ENCODE results near the gene ADCY2.

ADCY2 gene

DNA sequence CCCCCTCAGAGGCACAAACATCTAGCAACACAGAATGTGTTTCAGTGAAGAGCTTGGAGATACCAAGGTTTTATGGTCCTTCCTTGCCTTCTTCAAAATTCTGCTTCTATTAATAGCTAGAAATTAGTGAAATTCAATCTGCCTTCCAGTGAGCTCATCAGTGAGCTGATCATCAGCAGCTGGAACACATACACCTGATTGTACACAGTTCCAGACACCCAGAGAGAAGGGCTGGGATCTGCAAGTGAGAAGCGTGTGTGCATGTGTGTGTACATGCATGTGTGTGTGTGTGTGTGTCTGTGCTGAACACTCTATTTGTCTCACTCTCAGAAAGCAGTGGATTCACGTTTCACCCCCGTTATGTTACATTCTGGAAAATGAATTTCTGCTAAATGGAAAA lies 426.5 kb downstream of the ADCY2 start:
- Histone ChIP-seq H3K4me1 (ENCODE audit: control insufficient read depth, insufficient read depth, low read length) (no peaks in the 10 kb centered on the region), H3K4me3 (ENCODE audit: low read depth, low read length) (no peak overlapping the region), H3K36me3 (ENCODE audit: control insufficient read depth, insufficient read depth, low read length) (peaks cover 52% of the 10 kb centered on the region), H3K9ac (ENCODE audit: low read length) (no peak overlapping the region), H3K9me3 (ENCODE audit: control insufficient read depth, insufficient read depth, low read depth, low read length) (no peaks in the 10 kb centered on the region), H3K27me3 (ENCODE audit: control insufficient read depth, insufficient read depth, low read length) (no peaks in the 10 kb centered on the region), H3K27ac (ENCODE audit: low read depth, low read length) (no peak overlapping the region)

DNA sequence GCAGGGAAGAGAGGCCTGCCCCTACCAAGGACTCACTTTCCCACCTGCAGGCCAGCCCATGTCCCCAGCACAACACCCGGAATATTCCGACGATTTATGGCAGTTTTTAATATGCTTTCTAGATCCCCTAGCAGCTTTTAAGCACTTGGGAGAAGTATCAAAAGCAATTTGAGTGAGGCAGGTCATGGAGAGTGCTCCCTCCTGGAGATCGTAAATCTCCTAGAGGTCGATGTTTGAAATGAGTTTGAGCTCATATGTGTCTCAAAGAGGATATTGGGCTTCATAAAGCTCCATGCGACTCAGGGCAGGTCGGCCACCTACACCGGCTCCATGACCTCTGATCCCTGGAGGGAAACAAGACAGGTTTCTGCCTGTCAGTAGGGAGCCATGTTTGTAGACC lies 427.7 kb downstream of the ADCY2 start:
- Histone ChIP-seq H3K4me1 (ENCODE audit: control insufficient read depth, insufficient read depth, low read length) (no peaks in the 10 kb centered on the region), H3K4me3 (ENCODE audit: low read depth, low read length) (no peak overlapping the region), H3K9me3 (ENCODE audit: control insufficient read depth, insufficient read depth, low read depth, low read length) (no peaks in the 10 kb centered on the region), H3K36me3 (ENCODE audit: control insufficient read depth, insufficient read depth, low read length) (peaks cover 50% of the 10 kb centered on the region), H3K9ac (ENCODE audit: low read length) (no peak overlapping the region), H3K27ac (ENCODE audit: low read depth, low read length) (no peak overlapping the region), H3K27me3 (ENCODE audit: control insufficient read depth, insufficient read depth, low read length) (no peaks in the 10 kb centered on the region)

DNA sequence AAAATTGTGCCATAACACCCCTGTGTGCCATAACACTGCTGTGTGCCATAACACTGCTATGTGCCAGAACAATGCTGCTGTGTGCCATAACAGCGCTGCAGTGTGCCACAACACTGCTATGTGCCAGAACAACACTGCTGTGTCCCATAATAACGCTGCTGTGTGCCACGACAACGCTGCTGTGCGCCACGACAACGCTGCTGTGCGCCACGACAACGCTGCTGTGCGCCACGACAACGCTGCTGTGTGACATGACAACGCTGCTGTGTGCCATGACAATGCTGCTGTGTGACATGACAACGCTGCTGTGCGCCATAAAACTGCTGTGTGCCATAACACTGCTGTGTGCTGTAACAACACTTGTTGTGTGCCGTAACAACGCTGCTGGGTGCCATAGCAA lies 429.1 kb downstream of the ADCY2 start:
- Histone ChIP-seq H3K36me3 (ENCODE audit: control insufficient read depth, insufficient read depth, low read length) (peaks cover 36% of the 10 kb centered on the region), H3K4me3 (ENCODE audit: low read depth, low read length) (no peak overlapping the region), H3K27ac (ENCODE audit: low read depth, low read length) (no peak overlapping the region), H3K9ac (ENCODE audit: low read length) (no peak overlapping the region), H3K27me3 (ENCODE audit: control insufficient read depth, insufficient read depth, low read length) (no peaks in the 10 kb centered on the region), H3K4me1 (ENCODE audit: control insufficient read depth, insufficient read depth, low read length) (no peaks in the 10 kb centered on the region), H3K9me3 (ENCODE audit: control insufficient read depth, insufficient read depth, low read depth, low read length) (no peaks in the 10 kb centered on the region)

DNA sequence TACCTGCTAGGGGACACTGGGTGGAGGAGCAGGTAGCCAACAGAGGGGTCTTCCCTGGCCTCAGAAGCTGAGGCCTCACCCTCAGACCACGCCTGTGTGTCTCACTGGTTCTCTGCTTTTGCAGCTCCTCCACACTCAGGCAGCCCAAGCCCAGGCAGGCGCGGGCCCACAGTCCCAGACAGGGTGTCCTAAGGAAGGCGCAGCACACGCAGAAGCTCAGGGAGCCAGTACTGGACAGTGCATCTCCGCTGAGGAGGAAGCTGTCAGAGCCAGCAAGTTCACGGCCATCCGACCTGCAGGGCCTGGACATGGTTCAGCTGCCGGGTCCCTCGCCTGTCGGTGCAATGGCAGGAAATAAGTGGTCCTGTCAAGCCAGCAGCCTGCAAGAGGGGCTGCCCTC lies 429.7 kb downstream of the ADCY2 start:
- Histone ChIP-seq H3K27me3 (ENCODE audit: control insufficient read depth, insufficient read depth, low read length) (no peaks in the 10 kb centered on the region), H3K4me1 (ENCODE audit: control insufficient read depth, insufficient read depth, low read length) (no peaks in the 10 kb centered on the region), H3K9ac (ENCODE audit: low read length) (no peak overlapping the region), H3K4me3 (ENCODE audit: low read depth, low read length) (no peak overlapping the region), H3K36me3 (ENCODE audit: control insufficient read depth, insufficient read depth, low read length) (peaks cover 36% of the 10 kb centered on the region), H3K9me3 (ENCODE audit: control insufficient read depth, insufficient read depth, low read depth, low read length) (no peaks in the 10 kb centered on the region), H3K27ac (ENCODE audit: low read depth, low read length) (no peak overlapping the region)

DNA sequence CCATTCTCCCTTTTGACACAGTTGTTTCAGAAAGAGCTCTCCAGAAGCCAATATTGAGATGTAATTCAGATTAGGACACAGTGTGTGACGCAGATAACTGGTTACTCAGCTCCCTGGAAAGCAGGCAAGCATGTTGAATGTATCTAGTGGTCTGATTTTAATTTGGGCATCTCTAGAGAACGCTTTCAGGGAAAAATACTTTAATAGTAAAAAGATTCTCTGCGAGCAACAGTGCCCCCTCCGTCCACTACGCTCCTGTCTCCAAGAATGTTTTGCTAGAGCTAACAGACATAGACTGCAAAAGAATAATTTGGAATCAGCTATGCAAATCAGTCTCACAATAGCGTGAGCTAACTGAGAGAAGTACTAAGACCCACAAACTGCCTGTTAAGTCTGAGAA lies 431.7 kb downstream of the ADCY2 start:
- no peaks in the 10 kb centered on the region for H3K27me3 ChIP-seq (ENCODE audit: control insufficient read depth, insufficient read depth, low read length)
- no peak overlapping the region for H3K9ac ChIP-seq (ENCODE audit: low read length)
- H3K36me3 ChIP-seq (ENCODE audit: control insufficient read depth, insufficient read depth, low read length) = peaks cover 24% of the 10 kb centered on the region
- no peaks in the 10 kb centered on the region for H3K9me3 ChIP-seq (ENCODE audit: control insufficient read depth, insufficient read depth, low read depth, low read length)
- H3K4me1 ChIP-seq (ENCODE audit: control insufficient read depth, insufficient read depth, low read length) = no peaks in the 10 kb centered on the region
- H3K4me3 ChIP-seq (ENCODE audit: low read depth, low read length) = no peak overlapping the region
- no peak overlapping the region for H3K27ac ChIP-seq (ENCODE audit: low read depth, low read length)

DNA sequence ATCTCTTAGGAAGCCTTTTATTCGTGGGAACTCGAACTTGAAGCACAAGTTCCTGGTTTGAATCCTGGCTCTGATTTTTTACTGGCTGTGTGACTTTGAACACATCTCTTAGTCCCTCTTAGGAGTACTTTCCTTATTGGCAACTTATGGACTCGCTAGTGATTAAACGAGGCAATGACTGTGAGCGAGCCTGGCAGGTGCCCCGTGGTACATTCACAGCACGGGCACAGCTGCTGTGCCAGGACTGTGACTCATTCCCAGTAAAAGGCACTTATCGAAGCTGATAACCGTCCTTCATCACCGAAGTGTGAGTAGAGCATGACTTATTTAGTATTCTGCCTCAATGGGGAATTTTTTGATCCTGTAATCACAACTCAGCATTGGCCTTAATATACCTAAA lies 432.3 kb downstream of the ADCY2 start:
- Histone ChIP-seq H3K4me1 (ENCODE audit: control insufficient read depth, insufficient read depth, low read length) (no peaks in the 10 kb centered on the region), H3K4me3 (ENCODE audit: low read depth, low read length) (no peak overlapping the region), H3K27ac (ENCODE audit: low read depth, low read length) (no peak overlapping the region), H3K27me3 (ENCODE audit: control insufficient read depth, insufficient read depth, low read length) (no peaks in the 10 kb centered on the region), H3K9ac (ENCODE audit: low read length) (no peak overlapping the region), H3K9me3 (ENCODE audit: control insufficient read depth, insufficient read depth, low read depth, low read length) (no peaks in the 10 kb centered on the region), H3K36me3 (ENCODE audit: control insufficient read depth, insufficient read depth, low read length) (peaks cover 18% of the 10 kb centered on the region)

DNA sequence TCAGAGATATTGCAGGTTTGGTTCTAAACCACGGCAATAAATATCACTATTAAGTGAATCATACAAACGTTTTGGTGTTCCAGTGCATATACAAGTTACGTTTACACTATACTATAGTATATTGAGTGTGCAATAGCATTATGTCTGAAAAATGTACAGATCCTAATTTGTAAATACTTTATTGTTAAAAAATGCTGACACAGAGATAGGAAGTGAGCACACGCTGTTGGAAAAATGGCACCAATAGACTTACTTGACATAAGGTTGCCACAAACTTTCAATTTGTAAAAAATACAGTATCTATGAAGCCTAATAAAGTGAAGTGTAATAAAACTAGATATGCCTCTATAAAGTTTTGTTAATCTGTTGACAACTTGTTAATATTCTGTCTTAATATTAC lies 439.0 kb downstream of the ADCY2 start:
- Histone ChIP-seq H3K4me3 (ENCODE audit: low read depth, low read length) (no peak overlapping the region), H3K27me3 (ENCODE audit: control insufficient read depth, insufficient read depth, low read length) (no peaks in the 10 kb centered on the region), H3K4me1 (ENCODE audit: control insufficient read depth, insufficient read depth, low read length) (no peaks in the 10 kb centered on the region), H3K36me3 (ENCODE audit: control insufficient read depth, insufficient read depth, low read length) (no peaks in the 10 kb centered on the region), H3K9ac (ENCODE audit: low read length) (no peak overlapping the region), H3K27ac (ENCODE audit: low read depth, low read length) (no peak overlapping the region), H3K9me3 (ENCODE audit: control insufficient read depth, insufficient read depth, low read depth, low read length) (no peaks in the 10 kb centered on the region)

DNA sequence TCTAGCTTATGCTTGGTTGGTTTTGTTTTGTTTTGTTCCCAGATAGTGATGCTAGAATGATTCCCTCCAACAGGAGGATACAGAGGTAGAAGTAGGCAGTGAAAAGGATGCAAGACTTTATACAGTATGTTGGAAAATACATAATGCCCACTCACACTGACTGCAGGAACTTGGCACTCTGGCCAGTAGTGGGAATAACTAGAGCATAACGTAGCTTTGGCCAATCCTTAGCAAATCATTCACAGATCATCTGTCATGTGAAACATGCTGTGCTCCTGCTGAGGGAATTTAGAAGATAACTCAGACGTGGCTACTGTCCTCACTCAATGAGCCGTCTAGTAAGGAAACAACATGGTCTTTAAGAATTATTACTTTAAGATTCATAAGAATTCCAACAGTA lies 441.5 kb downstream of the ADCY2 start:
- H3K9me3 ChIP-seq (ENCODE audit: control insufficient read depth, insufficient read depth, low read depth, low read length) = no peaks in the 10 kb centered on the region
- H3K27ac ChIP-seq (ENCODE audit: low read depth, low read length) = no peak overlapping the region
- H3K27me3 ChIP-seq (ENCODE audit: control insufficient read depth, insufficient read depth, low read length) = no peaks in the 10 kb centered on the region
- no peaks in the 10 kb centered on the region for H3K36me3 ChIP-seq (ENCODE audit: control insufficient read depth, insufficient read depth, low read length)
- H3K4me1 ChIP-seq (ENCODE audit: control insufficient read depth, insufficient read depth, low read length) = no peaks in the 10 kb centered on the region
- no peak overlapping the region for H3K9ac ChIP-seq (ENCODE audit: low read length)
- H3K4me3 ChIP-seq (ENCODE audit: low read depth, low read length) = no peak overlapping the region

DNA sequence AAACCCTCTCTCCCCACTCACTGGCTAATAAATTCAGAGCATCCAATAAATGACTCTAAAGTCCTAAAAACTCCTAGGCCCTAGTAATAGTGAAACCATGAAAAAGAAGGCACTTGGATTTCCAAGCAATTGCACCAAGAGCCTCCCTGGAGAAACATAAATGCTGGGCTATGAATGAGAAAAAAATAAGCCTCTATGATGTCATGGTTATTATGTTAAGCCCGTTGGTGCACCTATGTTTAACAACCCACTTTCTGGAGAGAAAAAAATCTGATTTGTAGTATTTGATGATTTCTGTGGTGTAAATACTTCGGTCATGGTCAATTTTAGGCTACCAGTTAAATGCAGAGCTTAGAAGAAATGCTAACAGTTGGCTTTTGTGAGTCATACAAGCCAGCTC lies 446.6 kb downstream of the ADCY2 start:
- Histone ChIP-seq H3K9me3 (ENCODE audit: control insufficient read depth, insufficient read depth, low read depth, low read length) (no peaks in the 10 kb centered on the region), H3K27me3 (ENCODE audit: control insufficient read depth, insufficient read depth, low read length) (peaks cover 7% of the 10 kb centered on the region), H3K4me3 (ENCODE audit: low read depth, low read length) (no peak overlapping the region), H3K4me1 (ENCODE audit: control insufficient read depth, insufficient read depth, low read length) (no peaks in the 10 kb centered on the region), H3K9ac (ENCODE audit: low read length) (no peak overlapping the region), H3K27ac (ENCODE audit: low read depth, low read length) (no peak overlapping the region), H3K36me3 (ENCODE audit: control insufficient read depth, insufficient read depth, low read length) (no peaks in the 10 kb centered on the region)

DNA sequence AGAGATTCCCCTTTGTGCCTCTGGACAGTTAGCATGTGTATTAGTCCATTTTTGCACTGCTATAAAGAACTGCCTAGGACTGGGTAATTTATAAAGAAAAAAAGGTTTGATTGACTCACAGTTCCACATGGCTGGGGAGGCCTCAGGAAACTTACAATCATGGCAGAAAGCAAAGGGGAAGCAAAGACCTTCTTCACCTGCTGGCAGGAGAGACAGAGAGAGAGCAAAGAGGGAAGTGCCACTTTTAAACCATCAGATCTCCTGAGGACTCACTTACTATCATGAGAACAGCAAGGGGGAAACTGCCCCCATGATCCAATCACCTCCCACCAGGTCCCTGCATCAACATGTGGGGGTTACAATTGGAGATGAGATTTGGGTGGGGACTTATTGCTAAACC lies 449.0 kb downstream of the ADCY2 start:
- Histone ChIP-seq H3K9me3 (ENCODE audit: control insufficient read depth, insufficient read depth, low read depth, low read length) (no peaks in the 10 kb centered on the region), H3K27me3 (ENCODE audit: control insufficient read depth, insufficient read depth, low read length) (peaks cover 24% of the 10 kb centered on the region), H3K4me3 (ENCODE audit: low read depth, low read length) (no peak overlapping the region), H3K4me1 (ENCODE audit: control insufficient read depth, insufficient read depth, low read length) (peaks cover 6% of the 10 kb centered on the region; the same call in 1 of the 2 replicates), H3K9ac (ENCODE audit: low read length) (no peak overlapping the region), H3K36me3 (ENCODE audit: control insufficient read depth, insufficient read depth, low read length) (no peaks in the 10 kb centered on the region), H3K27ac (ENCODE audit: low read depth, low read length) (no peak overlapping the region)

DNA sequence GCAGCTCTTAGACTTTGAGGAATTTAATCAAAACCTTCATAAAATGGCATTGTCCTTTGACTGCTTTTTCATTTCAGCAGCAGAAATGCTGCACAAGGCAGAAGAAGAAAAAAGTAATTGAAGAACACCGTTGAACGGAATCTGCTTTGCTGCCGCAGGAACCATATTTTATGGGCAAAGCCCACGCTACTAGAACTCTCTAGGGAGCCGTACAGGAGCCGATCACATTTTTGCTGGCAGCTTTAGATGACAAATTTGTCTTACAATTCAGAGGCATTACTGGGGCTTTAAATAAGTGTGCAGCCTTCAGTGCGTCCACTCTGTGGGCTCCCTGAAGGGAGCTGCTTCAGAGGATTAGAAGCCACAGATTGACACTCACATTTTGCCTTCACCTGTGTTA lies 449.6 kb downstream of the ADCY2 start:
- Histone ChIP-seq H3K9ac (ENCODE audit: low read length) (no peak overlapping the region), H3K27ac (ENCODE audit: low read depth, low read length) (no peak overlapping the region), H3K27me3 (ENCODE audit: control insufficient read depth, insufficient read depth, low read length) (peaks cover 24% of the 10 kb centered on the region), H3K36me3 (ENCODE audit: control insufficient read depth, insufficient read depth, low read length) (no peaks in the 10 kb centered on the region), H3K9me3 (ENCODE audit: control insufficient read depth, insufficient read depth, low read depth, low read length) (no peaks in the 10 kb centered on the region), H3K4me3 (ENCODE audit: low read depth, low read length) (no peak overlapping the region), H3K4me1 (ENCODE audit: control insufficient read depth, insufficient read depth, low read length) (peaks cover 6% of the 10 kb centered on the region; the same call in 1 of the 2 replicates)

DNA sequence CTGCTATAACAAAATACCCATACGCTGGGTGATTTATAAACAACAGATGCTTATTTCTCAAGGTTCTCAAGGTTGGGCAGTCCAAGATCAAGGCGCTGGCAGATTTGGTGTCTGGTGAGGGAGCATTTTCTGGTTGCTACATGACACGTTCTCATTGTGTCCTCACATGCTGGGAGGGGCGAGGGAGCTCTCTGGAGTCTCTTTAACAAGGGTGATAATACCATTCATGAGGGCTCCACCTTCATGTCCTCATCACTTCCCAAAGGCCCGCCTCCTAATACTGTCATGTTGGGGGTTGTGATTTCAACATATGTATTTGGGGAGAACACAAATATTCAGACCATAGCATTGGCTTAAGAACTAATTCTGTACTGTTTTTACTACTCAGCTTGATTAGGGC lies 450.4 kb downstream of the ADCY2 start:
- no peak overlapping the region for H3K9ac ChIP-seq (ENCODE audit: low read length)
- H3K4me3 ChIP-seq (ENCODE audit: low read depth, low read length) = no peak overlapping the region
- no peak overlapping the region for H3K27ac ChIP-seq (ENCODE audit: low read depth, low read length)
- no peaks in the 10 kb centered on the region for H3K36me3 ChIP-seq (ENCODE audit: control insufficient read depth, insufficient read depth, low read length)
- no peaks in the 10 kb centered on the region for H3K9me3 ChIP-seq (ENCODE audit: control insufficient read depth, insufficient read depth, low read depth, low read length)
- H3K4me1 ChIP-seq (ENCODE audit: control insufficient read depth, insufficient read depth, low read length) = peaks cover 6% of the 10 kb centered on the region; the same call in 1 of the 2 replicates
- peaks cover 26% of the 10 kb centered on the region for H3K27me3 ChIP-seq (ENCODE audit: control insufficient read depth, insufficient read depth, low read length)

All from HUES6 (cell line).